A549 (cell line): ENCODE measurements around the gene COPG1. TPM values are rescaled to one million over a fixed set of nuclear protein-coding genes. Genes with fewer than 3 reads are reported as not detected.

Source experiments
- ATAC-seq, 2 experiments: fragments of 200-7000 bp in 1 of 2; fragments of >200 bp in 1 of 2; cut with Nextera tagmentation in 1 of 2; cut with Tn5 transposase in 1 of 2; 3 replicates each; pipeline versions ENCODE4 v1.8.0 to v1.9.1; 2018 to 2020; ENCODE audit warnings: mild to moderate bottlenecking in 1 of 2, moderate library complexity in 1 of 2
- CTCF ChIA-PET: fragments of 300-600 bp; sonication (Branson Sonifier 250); formaldehyde crosslinking; extraction: SDS; loops from one replicate; lab custom pipeline; 2021; ENCODE audit warnings: antibody characterized with exemption, inconsistent platforms; lab: Yijun Ruan, JAX
- POLR2A ChIA-PET: fragments of 350-600 bp; formaldehyde crosslinking; extraction: SDS; loops from one replicate; lab custom pipeline; 2021; ENCODE audit warnings: antibody characterized with exemption, inconsistent platforms; lab: Yijun Ruan, JAX
- DNase-seq, 2 experiments: peaks; one replicate each; pipeline versions ENCODE4 v3.0.0 to v3.0.0-alpha.2; 2011 to 2016; ENCODE audit warnings: low read depth in 1 of 2, low spot score in 1 of 2
- FAIRE-seq: peaks from 2 replicates; lab custom pipeline; 2011; peaks lifted over from hg19 to GRCh38; lab: Jason Lieb, UNC
- H3K27ac ChIP-seq, 2 experiments: fragments of >200 bp; sonication (Bioruptor Twin); formaldehyde crosslinking; 3 replicates each; pipeline ENCODE4 v1.5.1; 2016 to 2017
- H3K4me1 ChIP-seq: fragments of >200 bp; sonication (Bioruptor Twin); formaldehyde crosslinking; 3 replicates; pipeline ENCODE4 v1.6.1; 2016
- H3K4me2 ChIP-seq: fragments of >200 bp; sonication (Bioruptor Twin); formaldehyde crosslinking; 3 replicates; pipeline ENCODE4 v1.6.1; 2016
- H3K4me3 ChIP-seq: fragments of >200 bp; sonication (Bioruptor Twin); formaldehyde crosslinking; 3 replicates; pipeline ENCODE4 v1.5.1; 2016
- H3K9me3 ChIP-seq: fragments of >200 bp; sonication (Bioruptor Twin); formaldehyde crosslinking; 3 replicates; pipeline ENCODE4 v1.6.1; 2016
- ATOH8 ChIP-seq: fragments of 250-450 bp; sonication (Bioruptor Pico); IDR thresholded peaks from 2 replicates; pipeline ENCODE4 v1.5.0; 2020; ENCODE audit warnings: low read depth, mild to moderate bottlenecking, moderate library complexity
- BHLHE40 ChIP-seq: IDR thresholded peaks from 2 replicates; pipeline ENCODE4 v1.6.1; 2012; ENCODE audit warnings: low read depth, low read length, inconsistent platforms
- CHD2 ChIP-seq: fragments of 150-350 bp; IDR thresholded peaks from 2 replicates; pipeline ENCODE4 v1.6.1; 2014; ENCODE audit warnings: low read length; ENCODE audit not compliant: partially characterized antibody
- CTCF ChIP-seq: fragments of >200 bp; sonication (Bioruptor Twin); formaldehyde crosslinking; IDR thresholded peaks from 3 replicates; pipeline ENCODE4 v1.5.1; 2016
- ELK1 ChIP-seq: fragments of 150-350 bp; IDR thresholded peaks from 2 replicates; pipeline ENCODE4 v1.6.1; 2014; ENCODE audit warnings: low read depth, mild to moderate bottlenecking, low read length
- EP300 ChIP-seq, 2 experiments: fragments of >200 bp; sonication (Bioruptor Twin); formaldehyde crosslinking; IDR thresholded peaks; 2 replicates in 1 of 2; 3 replicates in 1 of 2; pipeline ENCODE4 v1.6.1; 2016 to 2017
- FOSL2 ChIP-seq, 2 experiments: fragments of 450-650 bp in 1 of 2; fragments of >200 bp in 1 of 2; sonication (Bioruptor Twin) in 1 of 2; formaldehyde crosslinking; IDR thresholded peaks; 2 replicates each; pipeline versions ENCODE4 v1.5.0 to v1.6.1; 2016 to 2020; ENCODE audit warnings: mild to moderate bottlenecking in 1 of 2, moderate library complexity in 1 of 2
- HES2 ChIP-seq: fragments of >200 bp; sonication (Bioruptor Twin); formaldehyde crosslinking; IDR thresholded peaks from 2 replicates; pipeline ENCODE4 v1.6.1; 2016
- HEYL ChIP-seq: fragments of 250-450 bp; sonication (Bioruptor Pico); IDR thresholded peaks from 2 replicates; pipeline ENCODE4 v1.8.0; 2021; ENCODE audit warnings: mild to moderate bottlenecking, moderate library complexity
- HMGXB4 ChIP-seq: fragments of 250-450 bp; sonication (Bioruptor Pico); IDR thresholded peaks from 2 replicates; pipeline ENCODE4 v1.5.0; 2021; ENCODE audit warnings: mild to moderate bottlenecking, moderate library complexity, borderline replicate concordance
- HOXB13 ChIP-seq: fragments of 250-450 bp; sonication (Bioruptor Pico); IDR thresholded peaks from 2 replicates; pipeline ENCODE4 v1.5.0; 2020; ENCODE audit warnings: low read depth, mild to moderate bottlenecking, moderate library complexity
- NPAS2 ChIP-seq: fragments of 250-450 bp; sonication (Bioruptor Pico); IDR thresholded peaks from 2 replicates; pipeline ENCODE4 v1.8.0; 2022; ENCODE audit warnings: mild to moderate bottlenecking, moderate library complexity, borderline replicate concordance
- NR3C1 ChIP-seq: fragments of >200 bp; sonication (Bioruptor Twin); formaldehyde crosslinking; IDR thresholded peaks from 3 replicates; pipeline ENCODE4 v1.6.1; 2017
- PBX3 ChIP-seq: IDR thresholded peaks from 2 replicates; pipeline ENCODE4 v1.6.1; 2012
- PHF8 ChIP-seq: fragments of 200-600 bp; sonication (generic); IDR thresholded peaks from 2 replicates; pipeline ENCODE4 v1.6.1; 2016; ENCODE audit warnings: low read depth, mild to moderate bottlenecking, antibody characterized with exemption, moderate library complexity, borderline replicate concordance
- RARB ChIP-seq: fragments of 250-450 bp; sonication (Bioruptor Pico); IDR thresholded peaks from 2 replicates; pipeline ENCODE4 v1.8.0; 2021; ENCODE audit warnings: mild to moderate bottlenecking, moderate library complexity
- RCOR1 ChIP-seq: fragments of 150-350 bp; IDR thresholded peaks from 2 replicates; pipeline ENCODE4 v1.6.1; 2014; ENCODE audit warnings: antibody characterized with exemption, low read length, low read depth
- REST ChIP-seq: fragments of 200-600 bp; sonication (generic); IDR thresholded peaks from 2 replicates; pipeline ENCODE4 v1.6.1; 2016; ENCODE audit warnings: antibody characterized with exemption, mild to moderate bottlenecking, moderate library complexity
- RFX5 ChIP-seq: fragments of 450-650 bp; IDR thresholded peaks from 2 replicates; pipeline ENCODE4 v1.7.1; 2014; ENCODE audit warnings: antibody characterized with exemption, mild to moderate bottlenecking, moderate library complexity
- SMC3 ChIP-seq: fragments of >200 bp; sonication (Bioruptor Twin); formaldehyde crosslinking; IDR thresholded peaks from 3 replicates; pipeline ENCODE4 v1.6.1; 2018; ENCODE audit warnings: inconsistent platforms
- TP53 ChIP-seq: fragments of 250-450 bp; sonication (Bioruptor Pico); IDR thresholded peaks from 2 replicates; pipeline ENCODE4 v1.5.0; 2021; ENCODE audit warnings: mild to moderate bottlenecking, moderate library complexity
- ZSCAN20 ChIP-seq: fragments of 250-450 bp; sonication (Bioruptor Pico); IDR thresholded peaks from 2 replicates; pipeline ENCODE4 v1.8.0; 2022; ENCODE audit warnings: mild to moderate bottlenecking, moderate library complexity
- WGBS: methylation state at CpG from one replicate; pipeline ENCODE4 v1.1.6; 2017; ENCODE audit errors: missing lambda C conversion rate; 5-methylcytosine and 5-hydroxymethylcytosine counted together
- polyA plus RNA-seq, 4 experiments: library from polyadenylated mRNA; depleted of rRNA in 3 of 4; stranded (reverse); fragments of >200 nt; fragmentation: RNase III in 1 of 4; extraction: RNeasy Plus Mini Kit Qiagen cat#74134 plus additional on column Dnase treatment in 1 of 4; gene quantifications; 2 replicates in 3 of 4; 3 replicates in 1 of 4; pipeline ENCODE4 v1.2.3, GENCODE V29; 2011 to 2017

Gene COPG1
- polyA plus RNA-seq, 2 of the 4 experiments (the other 2 are of a cell fraction), result 80.6 to 90.2 TPM

GRCh38 chr3:129311054-129311902 lies 61.9 kb downstream of the COPG1 start:
- 89% methylated on average over 3 of the region's 3 CpGs for WGBS

GRCh38 chr3:129312021-129312639 lies 62.7 kb downstream of the COPG1 start:
- ATAC-seq (no peak), FAIRE-seq (no peak), DNase-seq (no peak)
- CTCF ChIA-PET, result interaction anchor here (1.1 kb wide), 1 partner anchor 10 kb away, joined by 3 read pairs; no protein-coding TSS in a partner anchor
- no peak overlapping the region for H3K4me2 ChIP-seq
- 86% methylated on average over 2 of the region's 2 CpGs for WGBS
- no peak overlapping the region for H3K27ac ChIP-seq
- no peaks in the 10 kb centered on the region for H3K9me3 ChIP-seq
- H3K4me3 ChIP-seq, result no peak overlapping the region
- TF ChIP-seq TP53 (CRISPR knock-in tag) (no peak), NPAS2 (CRISPR knock-in tag) (no peak), REST (no peak), PHF8 (no peak), ATOH8 (CRISPR knock-in tag) (no peak), FOSL2 (IDR thresholded peaks at IDR 0.05) (no peak), FOSL2 (CRISPR knock-in tag; IDR thresholded peaks at IDR 0.05) (no peak), RCOR1 (no peak), CTCF (no peak), EP300 (IDR thresholded peaks at IDR 0.05) (no peak), RFX5 (no peak), SMC3 (no peak), NR3C1 (no peak), BHLHE40 (no peak), HMGXB4 (CRISPR knock-in tag) (no peak), HOXB13 (CRISPR knock-in tag) (no peak), ELK1 (no peak), ZSCAN20 (CRISPR knock-in tag) (no peak)
- POLR2A ChIA-PET, result no interaction called here
- peaks cover 13% of the 10 kb centered on the region for H3K4me1 ChIP-seq

More at GRCh38 chr3:129311054-129311902, 61.9 kb downstream of the COPG1 start:
- no peak for FAIRE-seq
- no peak for ATAC-seq
- H3K4me2 ChIP-seq, result no peak overlapping the region
- no peak overlapping the region for H3K4me3 ChIP-seq
- ChIA-PET CTCF (interaction anchor here (1.1 kb wide), 1 partner anchor 9 kb away, joined by 3 read pairs; no protein-coding TSS in a partner anchor), POLR2A (no interaction called here)
- H3K27ac ChIP-seq, result no peak overlapping the region
- H3K9me3 ChIP-seq, result no peaks in the 10 kb centered on the region
- H3K4me1 ChIP-seq, result peaks cover 9% of the 10 kb centered on the region
- no peak for DNase-seq
- TF ChIP-seq HES2, result no peak
- no peak for TF ChIP-seq RARB (CRISPR knock-in tag)
- no peak for TF ChIP-seq HEYL
- no peak for TF ChIP-seq CHD2
- no peak for TF ChIP-seq PBX3
